K562 (cell line): Measurements from ENCODE around the gene FERMT3. TPM values are rescaled to one million over a fixed set of nuclear protein-coding genes. Genes with fewer than 3 reads are reported as not detected.

ENCODE experiments used
- CEBPB ChIP-seq: fragments of 450-650 bp; IDR thresholded peaks from 2 replicates; pipeline ENCODE4 v1.6.1; 2016; ENCODE audit warnings: missing genetic modification characterization, missing compliant biosample characterization
- GATAD2B ChIP-seq: fragments of 450-650 bp; IDR thresholded peaks from 2 replicates; pipeline ENCODE4 v1.6.1; 2017; ENCODE audit warnings: mild to moderate bottlenecking, borderline replicate concordance
- POLR2H ChIP-seq: IDR thresholded peaks from 2 replicates; pipeline ENCODE4 v1.6.1; 2016; ENCODE audit warnings: missing genetic modification characterization, low read depth, mild to moderate bottlenecking, control low read depth, missing compliant biosample characterization, moderate library complexity
- SIN3A ChIP-seq, 2 experiments: fragments of 150-350 bp in 1 of 2; IDR thresholded peaks; 2 replicates each; pipeline ENCODE4 v1.6.1; 2011 to 2016; ENCODE audit warnings: borderline replicate concordance in 2 of 2, low read depth in 2 of 2, low read length in 2 of 2, mild to moderate bottlenecking in 2 of 2, moderate library complexity in 2 of 2; ENCODE audit not compliant: control insufficient read depth in 1 of 2
- SMAD2 ChIP-seq: fragments of 150-350 bp; IDR thresholded peaks from 2 replicates; pipeline ENCODE4 v1.6.1; 2014; ENCODE audit warnings: low read depth, mild to moderate bottlenecking, low read length
- ZNF282 ChIP-seq: sonication (generic); formaldehyde crosslinking; IDR thresholded peaks from 2 replicates; pipeline ENCODE4 v1.8.1; 2023; ENCODE audit warnings: missing genetic modification reagents
- polyA plus RNA-seq, 8 experiments: library from polyadenylated mRNA; depleted of rRNA in 4 of 8; stranded (reverse) in 5 of 8; unstranded in 3 of 8; fragments of >200 nt; fragmentation: Nextera tagmentation in 2 of 8; fragmentation: Illumina TruSeq in 1 of 8; extraction: Ambion mirVana in 2 of 8; extraction: Trizol in 1 of 8; gene quantifications; 2 replicates each; pipeline versions ENCODE4 v1.2.1 to v1.2.3, GENCODE V29; 2011 to 2014; ENCODE audit warnings: inconsistent platforms in 1 of 8, missing spikeins in 1 of 8
- total RNA-seq, 7 experiments: library from RNA; depleted of rRNA in 6 of 7; stranded (reverse); fragments of >200 nt in 6 of 7; fragmentation: Illumina TruSeq in 2 of 7; extraction: Trizol in 2 of 7; gene quantifications; 2 replicates each; pipeline versions ENCODE4 v1.2.1 to v1.2.3, GENCODE V29; 2011 to 2021; ENCODE audit warnings: low replicate concordance in 1 of 7
- TF ChIP-seq, protein P1 (sequence below): fragments of 250-450 bp; sonication (Bioruptor Pico); IDR thresholded peaks from 2 replicates; pipeline ENCODE4 v1.5.0; 2022; ENCODE audit warnings: mild to moderate bottlenecking
- TF ChIP-seq, protein P2 (sequence below): fragments of 450-650 bp; conservative IDR thresholded peaks from 2 replicates; pipeline ENCODE4 v1.6.1; 2016; ENCODE audit warnings: missing genetic modification characterization, low read depth, mild to moderate bottlenecking, missing compliant biosample characterization, moderate library complexity
- TF ChIP-seq, protein P3 (sequence below), 2 experiments: fragments of 450-650 bp; formaldehyde crosslinking in 1 of 2; IDR thresholded peaks; 2 replicates each; pipeline versions ENCODE4 v1.4.0 to v1.6.1; 2014 to 2020; ENCODE audit warnings: mild to moderate bottlenecking in 2 of 2, borderline replicate concordance in 1 of 2, low read depth in 1 of 2
- TF ChIP-seq, protein P4 (sequence below): fragments of 250-450 bp; sonication (Bioruptor Pico); IDR thresholded peaks from 2 replicates; pipeline ENCODE4 v1.8.0; 2022; ENCODE audit warnings: inconsistent platforms, mild to moderate bottlenecking, moderate library complexity, borderline replicate concordance

The FERMT3 gene
- total and polyA plus RNA-seq, 9 of the 15 experiments (the other 6 are each of a cell fraction or from before 2014, with no cell fraction given), result 3.2 to 275 (median 79.7) TPM

DNA sequence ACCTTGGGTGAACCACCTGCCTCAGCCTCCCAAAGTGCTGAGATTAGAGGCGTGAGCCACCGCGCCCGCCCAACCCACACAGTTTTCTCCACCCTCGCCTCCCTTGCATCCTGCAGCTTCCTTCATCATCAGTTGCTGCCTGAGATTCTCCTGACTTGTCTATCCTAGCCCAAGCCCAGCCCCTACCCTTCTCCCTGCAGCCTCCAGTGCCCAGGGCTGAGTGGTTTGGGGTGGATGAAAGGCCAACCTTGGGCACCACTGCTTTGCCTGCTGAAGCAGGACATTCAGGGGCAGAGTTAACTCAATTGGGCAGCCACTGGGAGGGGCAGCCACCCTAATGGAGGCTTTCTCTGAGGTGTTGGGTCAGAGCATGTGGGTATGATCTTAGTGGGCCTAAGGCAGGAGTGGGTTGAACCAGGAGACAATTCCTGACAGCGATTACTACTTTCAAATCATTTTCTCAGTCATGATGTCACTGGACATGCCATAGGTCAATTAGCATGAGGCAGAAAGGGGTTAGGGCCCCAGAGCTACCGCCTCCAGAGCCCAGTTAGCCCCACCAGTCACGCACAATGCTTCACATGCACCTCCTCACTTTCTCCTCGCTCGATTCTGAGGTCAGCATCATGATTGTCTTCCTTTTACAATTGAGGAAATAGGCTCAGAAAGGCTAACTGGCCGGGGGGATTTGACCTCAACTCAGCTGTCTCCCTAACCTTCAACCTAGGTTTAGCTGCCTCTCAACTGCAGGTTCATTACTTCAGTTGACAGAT, 33.3 kb downstream of the FERMT3 start (continued):
- TF ChIP-seq, protein P1, sequence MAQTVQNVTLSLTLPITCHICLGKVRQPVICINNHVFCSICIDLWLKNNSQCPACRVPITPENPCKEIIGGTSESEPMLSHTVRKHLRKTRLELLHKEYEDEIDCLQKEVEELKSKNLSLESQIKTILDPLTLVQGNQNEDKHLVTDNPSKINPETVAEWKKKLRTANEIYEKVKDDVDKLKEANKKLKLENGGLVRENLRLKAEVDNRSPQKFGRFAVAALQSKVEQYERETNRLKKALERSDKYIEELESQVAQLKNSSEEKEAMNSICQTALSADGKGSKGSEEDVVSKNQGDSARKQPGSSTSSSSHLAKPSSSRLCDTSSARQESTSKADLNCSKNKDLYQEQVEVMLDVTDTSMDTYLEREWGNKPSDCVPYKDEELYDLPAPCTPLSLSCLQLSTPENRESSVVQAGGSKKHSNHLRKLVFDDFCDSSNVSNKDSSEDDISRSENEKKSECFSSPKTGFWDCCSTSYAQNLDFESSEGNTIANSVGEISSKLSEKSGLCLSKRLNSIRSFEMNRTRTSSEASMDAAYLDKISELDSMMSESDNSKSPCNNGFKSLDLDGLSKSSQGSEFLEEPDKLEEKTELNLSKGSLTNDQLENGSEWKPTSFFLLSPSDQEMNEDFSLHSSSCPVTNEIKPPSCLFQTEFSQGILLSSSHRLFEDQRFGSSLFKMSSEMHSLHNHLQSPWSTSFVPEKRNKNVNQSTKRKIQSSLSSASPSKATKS (CRISPR knock-in tag), result no peak
- no peak for TF ChIP-seq CEBPB (tag)
- TF ChIP-seq, protein P2, sequence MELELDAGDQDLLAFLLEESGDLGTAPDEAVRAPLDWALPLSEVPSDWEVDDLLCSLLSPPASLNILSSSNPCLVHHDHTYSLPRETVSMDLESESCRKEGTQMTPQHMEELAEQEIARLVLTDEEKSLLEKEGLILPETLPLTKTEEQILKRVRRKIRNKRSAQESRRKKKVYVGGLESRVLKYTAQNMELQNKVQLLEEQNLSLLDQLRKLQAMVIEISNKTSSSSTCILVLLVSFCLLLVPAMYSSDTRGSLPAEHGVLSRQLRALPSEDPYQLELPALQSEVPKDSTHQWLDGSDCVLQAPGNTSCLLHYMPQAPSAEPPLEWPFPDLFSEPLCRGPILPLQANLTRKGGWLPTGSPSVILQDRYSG, result peak; percentile 24; the same call in 1 of the 2 replicates
- TF ChIP-seq SMAD2, result no peak
- no peak for TF ChIP-seq ZNF282 (CRISPR knock-in tag)
- TF ChIP-seq POLR2H, result no peak
- TF ChIP-seq GATAD2B, result no peak
- peak in 1 of 2 experiments; percentile 20; a peak in 1 of 4 replicates for TF ChIP-seq SIN3A (IDR thresholded peaks at IDR 0.05; ENCODE audit: borderline replicate concordance in 2 of 2, control insufficient read depth in 1 of 2, low read depth in 2 of 2, low read length in 2 of 2)
- TF ChIP-seq, protein P3, sequence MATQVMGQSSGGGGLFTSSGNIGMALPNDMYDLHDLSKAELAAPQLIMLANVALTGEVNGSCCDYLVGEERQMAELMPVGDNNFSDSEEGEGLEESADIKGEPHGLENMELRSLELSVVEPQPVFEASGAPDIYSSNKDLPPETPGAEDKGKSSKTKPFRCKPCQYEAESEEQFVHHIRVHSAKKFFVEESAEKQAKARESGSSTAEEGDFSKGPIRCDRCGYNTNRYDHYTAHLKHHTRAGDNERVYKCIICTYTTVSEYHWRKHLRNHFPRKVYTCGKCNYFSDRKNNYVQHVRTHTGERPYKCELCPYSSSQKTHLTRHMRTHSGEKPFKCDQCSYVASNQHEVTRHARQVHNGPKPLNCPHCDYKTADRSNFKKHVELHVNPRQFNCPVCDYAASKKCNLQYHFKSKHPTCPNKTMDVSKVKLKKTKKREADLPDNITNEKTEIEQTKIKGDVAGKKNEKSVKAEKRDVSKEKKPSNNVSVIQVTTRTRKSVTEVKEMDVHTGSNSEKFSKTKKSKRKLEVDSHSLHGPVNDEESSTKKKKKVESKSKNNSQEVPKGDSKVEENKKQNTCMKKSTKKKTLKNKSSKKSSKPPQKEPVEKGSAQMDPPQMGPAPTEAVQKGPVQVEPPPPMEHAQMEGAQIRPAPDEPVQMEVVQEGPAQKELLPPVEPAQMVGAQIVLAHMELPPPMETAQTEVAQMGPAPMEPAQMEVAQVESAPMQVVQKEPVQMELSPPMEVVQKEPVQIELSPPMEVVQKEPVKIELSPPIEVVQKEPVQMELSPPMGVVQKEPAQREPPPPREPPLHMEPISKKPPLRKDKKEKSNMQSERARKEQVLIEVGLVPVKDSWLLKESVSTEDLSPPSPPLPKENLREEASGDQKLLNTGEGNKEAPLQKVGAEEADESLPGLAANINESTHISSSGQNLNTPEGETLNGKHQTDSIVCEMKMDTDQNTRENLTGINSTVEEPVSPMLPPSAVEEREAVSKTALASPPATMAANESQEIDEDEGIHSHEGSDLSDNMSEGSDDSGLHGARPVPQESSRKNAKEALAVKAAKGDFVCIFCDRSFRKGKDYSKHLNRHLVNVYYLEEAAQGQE (IDR thresholded peaks at IDR 0.05; ENCODE audit: borderline replicate concordance), result no peak
- TF ChIP-seq, protein P3 (CRISPR knock-in tag; IDR thresholded peaks at IDR 0.05; ENCODE audit: low read depth), result no peak
- TF ChIP-seq, protein P4, sequence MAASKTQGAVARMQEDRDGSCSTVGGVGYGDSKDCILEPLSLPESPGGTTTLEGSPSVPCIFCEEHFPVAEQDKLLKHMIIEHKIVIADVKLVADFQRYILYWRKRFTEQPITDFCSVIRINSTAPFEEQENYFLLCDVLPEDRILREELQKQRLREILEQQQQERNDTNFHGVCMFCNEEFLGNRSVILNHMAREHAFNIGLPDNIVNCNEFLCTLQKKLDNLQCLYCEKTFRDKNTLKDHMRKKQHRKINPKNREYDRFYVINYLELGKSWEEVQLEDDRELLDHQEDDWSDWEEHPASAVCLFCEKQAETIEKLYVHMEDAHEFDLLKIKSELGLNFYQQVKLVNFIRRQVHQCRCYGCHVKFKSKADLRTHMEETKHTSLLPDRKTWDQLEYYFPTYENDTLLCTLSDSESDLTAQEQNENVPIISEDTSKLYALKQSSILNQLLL, result no peak
